ENCODE results near the gene SLC16A5.

DNA sequence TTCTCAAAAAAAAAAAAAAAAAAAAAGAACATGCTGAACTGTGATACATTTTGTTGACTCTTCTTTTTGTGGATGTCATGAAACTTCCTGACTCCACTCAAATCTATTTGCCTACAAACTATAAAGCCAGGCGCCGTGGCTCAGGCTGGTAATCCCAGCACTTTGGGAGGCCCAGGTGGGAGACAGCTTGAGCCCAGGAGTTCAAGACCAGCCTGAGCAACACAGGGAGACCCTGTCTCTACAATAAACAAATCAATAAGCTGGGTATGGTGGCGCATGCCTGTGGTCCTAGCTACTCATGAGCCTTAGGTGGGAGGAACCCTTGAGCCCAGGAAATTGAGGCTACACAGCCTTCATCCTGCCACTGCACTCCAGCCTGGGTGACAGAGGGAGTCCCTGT, 45.2 kb downstream of the SLC16A5 start:
- TF ChIP-seq TAF1 (IDR thresholded peaks at IDR 0.05; ENCODE audit: borderline replicate concordance, insufficient read depth, low read length) (no peak), POLR2AphosphoS5 (IDR thresholded peaks at IDR 0.05; ENCODE audit: low read depth, low read length) (no peak), FOXP2 (optimal IDR thresholded peaks at IDR 0.05; ENCODE audit: borderline replicate concordance, extremely low read depth, extremely low read length, insufficient read depth) (no peak)
- TF ChIP-seq, protein P1, sequence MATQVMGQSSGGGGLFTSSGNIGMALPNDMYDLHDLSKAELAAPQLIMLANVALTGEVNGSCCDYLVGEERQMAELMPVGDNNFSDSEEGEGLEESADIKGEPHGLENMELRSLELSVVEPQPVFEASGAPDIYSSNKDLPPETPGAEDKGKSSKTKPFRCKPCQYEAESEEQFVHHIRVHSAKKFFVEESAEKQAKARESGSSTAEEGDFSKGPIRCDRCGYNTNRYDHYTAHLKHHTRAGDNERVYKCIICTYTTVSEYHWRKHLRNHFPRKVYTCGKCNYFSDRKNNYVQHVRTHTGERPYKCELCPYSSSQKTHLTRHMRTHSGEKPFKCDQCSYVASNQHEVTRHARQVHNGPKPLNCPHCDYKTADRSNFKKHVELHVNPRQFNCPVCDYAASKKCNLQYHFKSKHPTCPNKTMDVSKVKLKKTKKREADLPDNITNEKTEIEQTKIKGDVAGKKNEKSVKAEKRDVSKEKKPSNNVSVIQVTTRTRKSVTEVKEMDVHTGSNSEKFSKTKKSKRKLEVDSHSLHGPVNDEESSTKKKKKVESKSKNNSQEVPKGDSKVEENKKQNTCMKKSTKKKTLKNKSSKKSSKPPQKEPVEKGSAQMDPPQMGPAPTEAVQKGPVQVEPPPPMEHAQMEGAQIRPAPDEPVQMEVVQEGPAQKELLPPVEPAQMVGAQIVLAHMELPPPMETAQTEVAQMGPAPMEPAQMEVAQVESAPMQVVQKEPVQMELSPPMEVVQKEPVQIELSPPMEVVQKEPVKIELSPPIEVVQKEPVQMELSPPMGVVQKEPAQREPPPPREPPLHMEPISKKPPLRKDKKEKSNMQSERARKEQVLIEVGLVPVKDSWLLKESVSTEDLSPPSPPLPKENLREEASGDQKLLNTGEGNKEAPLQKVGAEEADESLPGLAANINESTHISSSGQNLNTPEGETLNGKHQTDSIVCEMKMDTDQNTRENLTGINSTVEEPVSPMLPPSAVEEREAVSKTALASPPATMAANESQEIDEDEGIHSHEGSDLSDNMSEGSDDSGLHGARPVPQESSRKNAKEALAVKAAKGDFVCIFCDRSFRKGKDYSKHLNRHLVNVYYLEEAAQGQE (IDR thresholded peaks at IDR 0.05; ENCODE audit: insufficient read depth in 1 of 2, low read depth in 2 of 2, low read length in 2 of 2), result no peak
